Esophagus squamous epithelium (tissue), 4 donors: ENCODE data around the gene FBXO41.

Experiments
- CTCF ChIP-seq, 6 experiments: fragments of 450-650 bp in 4 of 6; fragments of 200-600 bp in 2 of 6; sonication (generic) in 2 of 6; IDR thresholded peaks; one replicate each; pipeline ENCODE4 v1.5.1; 2016 to 2019; ENCODE audit warnings: antibody characterized with exemption in 6 of 6, mild to moderate bottlenecking in 4 of 6, moderate library complexity in 4 of 6
- POLR2A ChIP-seq, 4 donors: fragments of 450-650 bp; IDR thresholded peaks; one replicate each; pipeline ENCODE4 v1.6.1; 2017; ENCODE audit warnings: antibody characterized with exemption in 4 of 4, mild to moderate bottlenecking in 4 of 4, moderate library complexity in 3 of 4

DNA sequence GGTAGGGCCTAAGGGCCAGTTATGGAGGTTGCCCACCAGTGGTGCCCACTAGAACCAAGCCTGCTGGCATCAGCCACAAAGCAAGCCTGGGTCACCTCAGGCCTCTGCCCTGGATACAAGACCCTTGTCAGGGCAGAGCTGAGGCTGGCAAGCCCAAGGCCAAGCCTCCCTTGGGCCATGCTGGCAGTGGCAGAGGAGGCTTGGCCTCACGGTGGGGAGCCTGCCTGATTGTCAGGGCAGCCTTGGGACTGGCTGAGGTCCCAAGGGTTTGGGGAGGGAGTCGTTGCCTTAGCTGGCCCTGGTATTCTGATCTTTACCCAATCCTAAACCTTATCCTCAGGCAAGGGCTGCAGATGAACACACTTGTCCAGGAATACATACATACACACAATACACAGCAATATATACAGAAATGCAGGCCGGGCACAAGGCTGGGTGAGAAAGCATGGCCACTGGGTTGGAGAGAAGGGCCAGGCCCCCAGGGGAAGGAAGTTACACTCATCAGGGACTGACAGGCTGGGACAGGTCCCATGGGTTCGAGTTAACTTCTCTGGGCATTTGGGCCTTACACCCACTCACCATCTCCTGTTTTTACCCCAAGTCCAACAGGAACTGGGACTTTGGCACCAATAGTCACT, 29.2 kb downstream of the FBXO41 start:
- TF ChIP-seq CTCF (IDR thresholded peaks at IDR 0.05) (no peak), POLR2A (IDR thresholded peaks at IDR 0.05) (no peak)
